Transverse colon (tissue), 4 donors: Measurements from ENCODE around the gene ADORA3. TPM values are rescaled to one million over a fixed set of nuclear protein-coding genes. Genes with fewer than 3 reads are reported as not detected.
A peak's percentile ranks its signal among the peaks of the same experiment; 100 is the strongest.

Experiments
- DNase-seq: peaks from one replicate; pipeline ENCODE4 v3.0.0-alpha.2; 2019
- H3K27ac ChIP-seq, 4 donors: fragments of 200-600 bp; sonication (generic); 2 replicates each; pipeline ENCODE4 v1.5.1; 2016 to 2018; ENCODE audit warnings: inconsistent platforms in 4 of 4
- H3K27me3 ChIP-seq: fragments of 200-600 bp; sonication (generic); 2 replicates; pipeline ENCODE4 v1.5.1; 2017; ENCODE audit warnings: inconsistent platforms
- H3K36me3 ChIP-seq, 4 donors: fragments of 200-600 bp; sonication (generic); 2 replicates each; pipeline ENCODE4 v1.5.1; 2017 to 2019; ENCODE audit warnings: inconsistent platforms in 4 of 4
- H3K4me1 ChIP-seq, 4 donors: fragments of 200-600 bp; sonication (generic); 2 replicates each; pipeline ENCODE4 v1.5.1; 2017 to 2020; ENCODE audit warnings: inconsistent platforms in 4 of 4
- H3K4me3 ChIP-seq, 4 donors: fragments of 200-600 bp; sonication (generic); 1 replicate in 1 of 4; 2 replicates in 3 of 4; pipeline versions ENCODE4 v1.5.1 to v1.6.1; 2017 to 2019; ENCODE audit warnings: inconsistent platforms in 4 of 4
- H3K9me3 ChIP-seq, 2 donors: fragments of 200-600 bp; sonication (generic); 2 replicates each; pipeline ENCODE4 v1.5.1; 2017 to 2019; ENCODE audit warnings: inconsistent platforms in 2 of 2
- CTCF ChIP-seq, 5 experiments: fragments of 200-600 bp in 3 of 5; fragments of 450-650 bp in 2 of 5; sonication (generic) in 3 of 5; IDR thresholded peaks; 1 replicate in 2 of 5; 2 replicates in 3 of 5; pipeline ENCODE4 v1.5.1; 2016 to 2017; ENCODE audit warnings: antibody characterized with exemption in 5 of 5, inconsistent platforms in 3 of 5, mild to moderate bottlenecking in 2 of 5, moderate library complexity in 1 of 5
- EP300 ChIP-seq: sonication (generic); formaldehyde crosslinking; IDR thresholded peaks from one replicate; pipeline ENCODE4 v1.6.1; 2017; ENCODE audit warnings: antibody characterized with exemption, low read depth
- POLR2A ChIP-seq: fragments of 450-650 bp; IDR thresholded peaks from one replicate; pipeline ENCODE4 v1.6.1; 2016; ENCODE audit warnings: antibody characterized with exemption, mild to moderate bottlenecking, moderate library complexity
- POLR2AphosphoS5 ChIP-seq, 3 donors: sonication (generic); formaldehyde crosslinking; IDR thresholded peaks; one replicate each; pipeline ENCODE4 v1.6.1; 2016; ENCODE audit warnings: antibody characterized with exemption in 3 of 3
- WGBS, 2 donors: methylation state at CpG; one replicate each; pipeline ENCODE4 v1.1.5; 2018; ENCODE audit warnings: low coverage in 1 of 2; 5-methylcytosine and 5-hydroxymethylcytosine counted together
- in situ Hi-C, 4 donors: fragments of 200-750 bp; cut with MboI; loops; one replicate each; pipeline versions ENCODE4 v1.15.0 to v1.15.1; 2017; ENCODE audit warnings: low sequenced_read_pairs in 3 of 4, low pct_ligation_motif_present in 1 of 4, low pct_unique_long_range_greater_than_20kb in 1 of 4
- intact Hi-C: fragments of 100-400 bp; cut with DNase I; formaldehyde crosslinking; loops from one replicate; pipeline ENCODE4 v1.15.1; 2023; ENCODE audit warnings: low total_unique reads
- total RNA-seq, 4 donors: library from RNA; depleted of rRNA; stranded (reverse); fragments of >200 nt; gene quantifications; one replicate each; pipeline ENCODE4 v1.1.0, GENCODE V29; 2016

Gene ADORA3
- total RNA-seq, 4 donors from 2014 or later, result 2.9 to 5.7 TPM; not detected in 2

GRCh38 chr1:111505641-111506119 lies 2.2 kb upstream of the ADORA3 start:
- H3K4me1 ChIP-seq, result peaks cover 21 to 45% (median 34%) of the 10 kb centered on the region in 4 donors
- H3K4me3 ChIP-seq, result no peak overlapping the region
- no peaks in the 10 kb centered on the region for H3K9me3 ChIP-seq
- WGBS, 2 donors, result 61 to 100% methylated on average over 1 to 6 of the region's 6 CpGs
- H3K27me3 ChIP-seq, result no peaks in the 10 kb centered on the region
- TF ChIP-seq POLR2A (peak; percentile 18), EP300 (no peak)
- intact Hi-C loops, result loop anchor here (5.0 to 10.0 kb wide), 2 partner anchors 152 to 249 kb away; partner anchors contain the start of gene DDX20
- H3K27ac ChIP-seq, result peak overlapping the region; percentile 18 to 98 (median 76)
- peak; percentile 40 for DNase-seq
- H3K36me3 ChIP-seq, result no peaks in the 10 kb centered on the region
- in situ Hi-C loops, result loop anchor here in 2 of 4 donors (10.0 kb wide), 2 partner anchors 149 to 249 kb away; partner anchors contain the start of gene DDX20 (in 1 of the 2)

GRCh38 chr1:111504097-111504496 lies 664 bp upstream of the ADORA3 start:
- Histone ChIP-seq H3K27me3 (no peaks in the 10 kb centered on the region), H3K36me3 (no peaks in the 10 kb centered on the region), H3K4me1 (peaks cover 18 to 33% (median 24%) of the 10 kb centered on the region in 4 donors), H3K4me3 (no peak overlapping the region), H3K9me3 (no peaks in the 10 kb centered on the region), H3K27ac (peak overlapping the region; percentile 23 to 52 (median 38))
- TF ChIP-seq POLR2AphosphoS5 (IDR thresholded peaks at IDR 0.05), result no peak
- TF ChIP-seq EP300, result no peak
- no peak for TF ChIP-seq CTCF (IDR thresholded peaks at IDR 0.05)
- no peak for TF ChIP-seq POLR2A
- no peak for DNase-seq
- 75 to 100% methylated on average over 1 to 6 of the region's 6 CpGs for WGBS, 2 donors
- intact Hi-C loops (loop anchor here (10.0 kb wide), 1 partner anchor 251 kb away; the partner anchor contains the start of gene DDX20), in situ Hi-C loops (loop anchor here in 2 of 4 donors (10.0 kb wide), 2 partner anchors 151 to 251 kb away; partner anchors contain the start of gene DDX20 (in 1 of the 2))

- in situ Hi-C loops, result loop anchor here in 2 of 4 donors (10.0 kb wide), 2 partner anchors 153 to 253 kb away; partner anchors contain the start of gene DDX20 (in 1 of the 2)
Observed at GRCh38 chr1:111501645-111502044, 1.8 kb downstream of the ADORA3 start.

GRCh38 chr1:111499026-111499785 lies 4.2 kb downstream of the ADORA3 start:
- H3K4me3 ChIP-seq, result no peak overlapping the region
- in situ Hi-C loops (loop anchor here in 2 of 4 donors (25.0 kb wide), 2 partner anchors 238 to 863 kb away; partner anchors contain the start of gene INKA2 (in 1 of the 2)), intact Hi-C loops (no loop called here)
- H3K27me3 ChIP-seq, result no peaks in the 10 kb centered on the region
- H3K9me3 ChIP-seq, result no peaks in the 10 kb centered on the region
- TF ChIP-seq EP300 (no peak), POLR2A (no peak), CTCF (IDR thresholded peaks at IDR 0.05) (no peak), POLR2AphosphoS5 (IDR thresholded peaks at IDR 0.05) (no peak)
- DNase-seq, result no peak
- H3K27ac ChIP-seq, result no peak overlapping the region
- 92 to 100% methylated on average over 2 to 5 of the region's 5 CpGs for WGBS, 2 donors
- H3K4me1 ChIP-seq, result no peaks in the 10 kb centered on the region
- H3K36me3 ChIP-seq, result no peaks in the 10 kb centered on the region

More at GRCh38 chr1:111501645-111502044, 1.8 kb downstream of the ADORA3 start:
- no peak overlapping the region for H3K27ac ChIP-seq
- WGBS, 2 donors, result 83 to 88% methylated on average over 7 of the region's 7 CpGs
- H3K27me3 ChIP-seq, result no peaks in the 10 kb centered on the region
- no peak for TF ChIP-seq CTCF (IDR thresholded peaks at IDR 0.05)
- peak in 1 of 3 donors; percentile 38 for TF ChIP-seq POLR2AphosphoS5 (IDR thresholded peaks at IDR 0.05)
- TF ChIP-seq POLR2A, result peak; percentile 19
- H3K36me3 ChIP-seq, result no peaks in the 10 kb centered on the region
- intact Hi-C loops, result loop anchor here (10.0 kb wide), 1 partner anchor 253 kb away; the partner anchor contains the start of gene DDX20
- H3K4me3 ChIP-seq, result peak overlapping the region in 1 of 4 donors; percentile 4
- DNase-seq, result no peak
- H3K4me1 ChIP-seq, result peaks cover 0 to 12% (median 4%) of the 10 kb centered on the region in 4 donors
- no peaks in the 10 kb centered on the region for H3K9me3 ChIP-seq
